ENCODE results near the gene FLYWCH2.

The FLYWCH2 gene, protein sequence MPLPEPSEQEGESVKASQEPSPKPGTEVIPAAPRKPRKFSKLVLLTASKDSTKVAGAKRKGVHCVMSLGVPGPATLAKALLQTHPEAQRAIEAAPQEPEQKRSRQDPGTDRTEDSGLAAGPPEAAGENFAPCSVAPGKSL

DNA sequence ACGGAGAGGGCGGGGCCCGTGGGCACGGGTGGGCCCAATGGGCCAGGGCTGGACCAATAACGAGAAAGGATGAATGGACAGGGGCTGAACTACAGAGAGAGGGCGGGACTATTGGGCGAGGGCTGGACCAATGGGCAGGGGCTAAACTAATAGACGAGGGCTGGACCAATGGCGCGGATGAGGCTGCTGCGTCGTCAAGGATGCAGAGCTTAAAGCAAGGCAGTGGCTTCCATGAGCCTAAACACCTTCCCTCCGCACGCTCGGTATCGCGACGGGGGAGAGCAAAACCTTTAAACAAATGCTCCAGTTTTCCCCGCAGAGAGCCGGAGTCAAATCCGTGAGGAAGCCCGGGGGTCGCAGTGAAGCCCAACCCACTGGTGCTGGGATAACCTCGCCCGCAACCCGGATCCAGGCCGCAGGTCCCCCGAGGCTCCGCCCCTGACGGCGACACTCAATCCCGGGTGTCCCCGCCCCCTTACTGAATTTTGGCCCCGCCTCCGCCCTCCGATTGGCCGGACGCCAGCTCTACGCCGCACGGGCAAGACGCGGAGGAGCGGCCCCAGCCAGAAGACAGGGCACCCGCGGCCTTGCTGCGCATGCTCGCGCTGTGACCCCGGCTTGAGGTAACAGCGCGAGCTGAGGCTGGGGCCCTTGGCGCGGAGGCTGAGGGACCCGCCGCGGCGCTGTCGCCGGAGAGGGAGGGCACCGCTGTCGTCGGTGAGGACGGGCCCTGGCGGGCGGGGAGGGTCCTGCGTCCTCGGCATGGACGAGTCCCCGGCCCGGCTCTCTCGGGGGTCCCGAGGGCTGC, at the start of gene FLYWCH2:
Gene FLYWCH2 (plus strand): TSS at position 566 of the 808 bp plus-strand sequence. CDS start 13,235 bp downstream, outside the sequence.
- DNase-seq (ENCODE audit: low read depth), result peak; percentile 99

DNA sequence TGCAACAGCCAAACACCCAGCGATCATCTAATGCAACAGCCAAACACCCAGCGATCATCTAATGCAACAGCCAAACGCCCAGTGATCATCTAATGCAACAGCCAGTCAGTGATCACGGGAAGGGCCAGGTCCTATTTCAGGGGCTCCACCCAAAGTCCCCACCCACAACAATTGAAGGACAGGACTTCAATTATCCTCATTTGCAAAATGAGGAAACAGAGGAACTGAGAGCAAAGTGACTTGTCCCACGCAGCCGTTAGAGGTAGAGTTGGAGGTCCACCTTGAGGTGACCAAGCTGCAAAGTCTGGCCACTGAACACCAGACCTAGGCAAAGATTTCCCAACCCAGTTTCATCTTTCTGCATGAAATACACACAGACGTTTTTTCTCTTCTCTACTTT, 49.2 kb upstream of the FLYWCH2 start:
- DNase-seq (ENCODE audit: low read depth), result no peak

- no peak for DNase-seq (ENCODE audit: low read depth)
These were observed 48.0 kb upstream of the FLYWCH2 start for GRCh38 chr16:2834968-2835367.

DNA sequence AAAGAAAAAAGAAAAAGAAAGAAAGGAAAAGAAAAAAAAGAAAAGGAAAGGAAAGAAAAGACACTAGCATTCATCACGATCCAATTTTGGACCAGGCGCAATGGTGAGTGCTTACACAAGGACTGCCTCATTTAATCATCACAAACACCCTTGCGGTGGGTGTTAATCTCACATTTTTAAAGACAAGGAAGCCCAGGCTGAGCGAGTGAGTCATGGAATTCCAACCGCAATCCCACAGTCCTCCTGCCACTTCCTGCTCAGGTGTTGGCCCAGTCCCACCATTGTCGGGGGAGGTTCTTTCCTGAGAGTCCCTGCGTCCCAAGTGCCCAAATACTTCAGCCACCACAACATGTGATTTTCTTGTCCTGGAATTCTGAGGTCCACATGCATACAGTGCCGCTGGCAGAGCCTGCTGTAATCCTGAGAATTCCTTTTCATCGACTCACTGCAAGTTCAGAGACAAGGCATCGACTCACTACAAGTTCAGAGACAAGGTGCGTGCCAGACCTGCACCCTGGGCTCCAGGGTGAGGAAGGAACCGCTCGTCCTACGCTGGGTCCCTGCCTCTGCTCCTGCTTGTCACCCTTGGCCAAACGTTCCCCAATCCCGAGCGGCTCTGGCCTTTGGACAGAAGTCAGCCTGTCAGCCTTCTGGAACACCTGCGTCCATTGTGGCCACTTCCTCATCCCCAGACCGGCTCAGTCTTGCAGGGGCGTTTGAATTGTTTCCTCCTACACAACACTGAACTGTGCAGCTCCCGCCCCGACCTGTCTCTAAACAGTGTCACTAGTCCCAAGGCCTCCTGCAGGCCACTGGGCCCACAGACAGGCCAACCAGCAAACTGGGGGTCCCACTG, 47.1 kb upstream of the FLYWCH2 start:
- no peak for DNase-seq (ENCODE audit: low read depth)

GRCh38 chr16:2836646-2837508, 46.1 kb upstream of the FLYWCH2 start:
- DNase-seq (ENCODE audit: low read depth), result no peak

DNA sequence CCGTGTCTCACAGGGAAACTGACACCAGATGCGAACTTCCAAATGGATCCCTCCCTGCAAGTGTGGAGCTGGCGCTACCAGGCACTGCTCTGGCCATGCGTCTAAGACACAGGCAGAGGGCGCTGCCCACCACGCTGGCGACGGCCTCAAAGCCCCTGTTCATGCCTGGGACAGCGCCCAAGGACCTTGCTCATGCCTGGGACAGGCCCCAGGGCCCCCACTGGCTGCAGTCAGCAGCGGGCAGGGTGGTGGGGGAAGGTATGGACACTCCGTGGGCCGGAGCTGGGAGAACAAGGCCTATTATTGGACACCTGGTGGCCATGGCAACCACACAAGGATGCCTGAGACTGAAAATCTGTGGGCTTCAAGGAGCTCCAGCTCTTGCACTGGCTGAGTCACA, 44.1 kb upstream of the FLYWCH2 start:
- no peak for DNase-seq (ENCODE audit: low read depth)

GRCh38 chr16:2839650-2840450, 43.2 kb upstream of the FLYWCH2 start:
- DNase-seq (ENCODE audit: low read depth), result no peak

DNA sequence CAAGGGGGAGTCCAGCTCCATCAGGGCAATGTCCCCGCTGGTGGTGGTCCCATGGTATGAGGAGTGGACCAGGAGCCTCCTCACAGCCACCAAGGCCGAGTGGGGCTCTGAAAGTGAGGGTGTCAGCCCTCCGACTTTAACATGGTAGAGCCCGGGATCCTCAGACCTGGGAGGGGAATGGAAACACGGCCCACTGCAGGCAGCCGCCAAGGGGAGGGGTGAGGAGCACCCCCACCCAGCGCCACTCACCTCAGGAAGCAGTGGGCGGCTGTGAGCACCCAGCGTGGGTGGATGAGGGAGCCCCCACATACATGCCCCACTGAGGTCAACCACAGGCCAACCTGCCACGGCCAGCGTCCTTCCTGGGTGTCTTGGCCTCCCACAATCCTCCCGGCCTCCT, 42.1 kb upstream of the FLYWCH2 start:
- DNase-seq (ENCODE audit: low read depth), result no peak

- no peak for DNase-seq (ENCODE audit: low read depth)
These were observed 41.2 kb upstream of the FLYWCH2 start for GRCh38 chr16:2841606-2842339.

GRCh38 chr16:2842340-2843000, 40.5 kb upstream of the FLYWCH2 start:
- peak; percentile 76 for DNase-seq (ENCODE audit: low read depth)

DNA sequence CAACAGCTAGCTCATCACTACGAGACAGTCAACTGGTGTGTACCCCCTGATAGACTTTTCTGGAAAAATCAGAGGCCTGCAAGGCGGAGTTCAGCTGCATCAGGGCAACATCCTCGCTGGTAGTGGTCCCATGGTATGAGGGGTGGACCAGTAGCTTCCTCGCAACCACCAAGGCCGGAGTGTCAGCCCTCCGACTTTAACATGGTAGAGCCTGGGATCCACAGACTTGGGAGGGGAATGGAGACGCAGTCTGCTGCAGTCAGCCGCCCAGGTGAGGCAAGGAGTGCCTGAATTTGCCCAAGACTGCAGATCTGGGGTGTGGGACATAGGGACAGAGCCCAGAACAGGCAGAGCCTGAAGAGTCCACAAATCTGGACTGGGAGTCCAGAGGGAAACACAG, 39.5 kb upstream of the FLYWCH2 start:
- no peak for DNase-seq (ENCODE audit: low read depth)

DNA sequence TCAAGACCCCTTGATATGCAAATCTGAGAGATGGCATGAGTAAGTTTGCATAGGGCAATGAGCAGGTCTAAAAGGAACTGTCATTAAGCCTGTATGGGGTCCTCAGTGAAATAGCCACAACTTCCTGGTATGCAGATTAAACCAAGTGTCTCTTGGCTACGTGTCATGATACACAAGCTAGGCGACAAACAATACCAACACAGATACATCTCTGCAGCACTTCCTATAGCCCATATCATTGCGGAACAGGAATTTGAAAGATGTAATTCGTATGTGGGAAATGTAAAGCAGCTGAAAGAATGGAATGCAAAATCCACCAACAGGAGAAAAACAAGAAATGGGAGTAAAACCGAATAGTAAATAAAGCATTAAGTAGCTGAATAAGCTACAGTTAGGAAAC, 37.9 kb upstream of the FLYWCH2 start:
- no peak for DNase-seq (ENCODE audit: low read depth)

- DNase-seq (ENCODE audit: low read depth), result no peak
These were observed 36.3 kb upstream of the FLYWCH2 start for GRCh38 chr16:2846511-2847310.

DNA sequence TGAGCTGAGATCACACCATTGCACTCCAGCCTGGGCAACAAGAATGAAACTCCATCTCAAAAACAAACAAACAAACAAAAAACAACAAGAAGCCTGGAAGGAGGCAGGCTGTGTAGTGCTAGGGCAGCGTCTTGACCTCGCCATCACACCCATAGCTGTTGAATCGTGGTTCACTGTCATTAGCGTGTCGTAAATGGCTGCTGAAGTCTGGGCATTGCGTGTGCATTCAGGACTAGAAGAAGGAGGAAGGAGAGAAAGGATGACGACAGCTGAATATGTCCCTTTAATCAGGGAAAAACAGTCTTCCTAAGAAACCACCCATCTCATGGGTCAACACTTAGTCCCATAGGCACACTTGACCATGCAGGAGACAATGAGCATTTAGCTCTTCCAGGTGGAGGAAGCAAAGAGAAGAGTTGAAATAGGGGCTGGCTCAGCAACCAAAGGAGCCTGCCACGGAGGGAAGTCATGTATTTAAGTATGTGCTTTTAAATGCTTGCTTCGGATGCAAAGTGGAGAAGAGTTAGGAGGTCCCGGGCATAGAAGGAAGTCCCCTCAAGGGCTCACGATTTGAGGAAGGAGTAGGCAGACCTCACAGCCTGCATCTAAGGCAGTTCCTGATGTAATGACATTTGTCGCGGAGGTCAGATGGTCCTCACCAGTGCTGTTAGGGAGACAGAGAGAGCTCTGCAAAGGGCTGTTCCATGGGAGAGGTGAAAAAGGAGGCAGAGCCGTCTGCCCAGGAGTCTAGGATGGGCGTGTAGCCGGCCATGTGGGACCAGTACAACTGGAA, 33.9 kb upstream of the FLYWCH2 start:
- DNase-seq (ENCODE audit: low read depth), result no peak

DNA sequence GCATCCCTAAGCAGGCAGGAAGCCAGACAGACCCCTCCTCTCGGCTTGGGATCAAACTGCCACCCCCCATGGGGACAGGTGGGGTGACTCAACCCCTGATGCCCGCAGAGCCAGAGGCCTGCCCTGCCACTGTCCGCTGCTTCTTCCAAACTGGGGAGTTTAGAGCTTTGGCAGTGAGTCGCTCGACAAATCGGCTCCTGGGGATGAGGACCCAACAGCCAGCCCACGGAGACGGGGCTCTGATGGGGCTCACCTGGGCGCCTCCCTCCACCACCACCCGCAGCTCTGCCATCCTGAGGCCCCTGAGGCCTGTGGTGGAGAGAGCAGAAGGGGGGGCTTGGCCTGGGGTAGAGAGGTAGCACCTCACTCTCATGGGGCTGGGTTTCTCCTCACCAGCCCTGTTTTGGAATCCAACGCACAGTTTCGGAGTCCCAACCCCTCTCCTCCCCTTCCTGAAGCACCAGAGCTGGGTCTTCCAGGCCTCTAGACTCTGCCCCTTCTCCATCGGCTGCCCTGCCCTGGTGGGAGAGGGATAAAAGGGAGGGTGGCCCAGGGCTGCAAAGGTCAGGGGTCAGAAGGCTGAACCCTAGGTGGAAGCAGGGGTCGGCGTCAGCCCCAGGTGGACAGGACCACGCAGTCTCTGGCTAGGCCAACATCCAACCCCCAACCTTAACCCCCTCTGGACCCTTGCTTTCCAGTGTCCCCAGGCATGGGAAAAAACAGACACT, 30.8 kb upstream of the FLYWCH2 start:
- no peak for DNase-seq (ENCODE audit: low read depth)

GRCh38 chr16:2852731-2853507, 30.1 kb upstream of the FLYWCH2 start:
- DNase-seq (ENCODE audit: low read depth), result no peak
